Naive thymus-derived CD4-positive, alpha-beta T cell (primary cell): ENCODE measurements around the gene MYOCD. TPM values are rescaled to one million over a fixed set of nuclear protein-coding genes. Genes with fewer than 3 reads are reported as not detected.

Experiments
- ATAC-seq: fragments of 150-1000 bp; cut with Tn5 transposase; 2 replicates; pipeline ENCODE4 v1.10.0; 2021; ENCODE audit warnings: mild to moderate bottlenecking, moderate library complexity
- CTCF ChIA-PET: fragments of 350-600 bp; sonication (Branson Sonifier 250); formaldehyde crosslinking; loops from one replicate; lab custom pipeline; 2021; ENCODE audit warnings: antibody characterized with exemption; lab: Charles Lee
- POLR2A ChIA-PET: fragments of 350-600 bp; sonication (Branson Sonifier 250); formaldehyde crosslinking; loops from one replicate; lab custom pipeline; 2021; ENCODE audit warnings: antibody characterized with exemption, inconsistent platforms; lab: Charles Lee
- DNase-seq, 9 donors: peaks; one replicate each; pipeline versions ENCODE4 v3.0.0 to v3.0.0-alpha.2; 2020 to 2022; ENCODE audit warnings: mixed read lengths in 1 of 9
- H3K27ac ChIP-seq: one replicate; pipeline ENCODE4 v1.7.0; 2013; ENCODE audit warnings: mild to moderate bottlenecking, low read depth, low read length, moderate library complexity
- H3K27me3 ChIP-seq, 2 donors: one replicate each; pipeline ENCODE4 v1.7.0; 2013; ENCODE audit warnings: low read length in 2 of 2, mild to moderate bottlenecking in 2 of 2, moderate library complexity in 2 of 2; ENCODE audit not compliant: control insufficient read depth in 2 of 2, insufficient read depth in 2 of 2
- H3K36me3 ChIP-seq, 3 experiments: 1 replicate in 2 of 3; 2 replicates in 1 of 3; pipeline ENCODE4 v1.7.0; 2013; ENCODE audit warnings: low read length in 3 of 3, mild to moderate bottlenecking in 3 of 3, moderate library complexity in 1 of 3; ENCODE audit not compliant: insufficient read depth in 3 of 3, control insufficient read depth in 2 of 3
- H3K4me1 ChIP-seq, 2 donors: one replicate each; pipeline ENCODE4 v1.7.0; 2013; ENCODE audit warnings: low read length in 2 of 2, mild to moderate bottlenecking in 2 of 2, moderate library complexity in 1 of 2; ENCODE audit not compliant: control insufficient read depth in 2 of 2, insufficient read depth in 2 of 2
- H3K4me3 ChIP-seq: 2 replicates; pipeline ENCODE4 v1.7.0; 2013; ENCODE audit warnings: mild to moderate bottlenecking, low read length
- H3K9me3 ChIP-seq, 3 experiments: 1 replicate in 2 of 3; 2 replicates in 1 of 3; pipeline ENCODE4 v1.7.0; 2013; ENCODE audit warnings: low read length in 3 of 3; ENCODE audit not compliant: control insufficient read depth in 2 of 3
- H3K27ac Mint-ChIP-seq, 9 donors: one replicate each; pipeline ENCODE4 v1.8.0; 2020 to 2022; ENCODE audit warnings: mixed read lengths in 9 of 9, mild to moderate bottlenecking in 8 of 9, moderate library complexity in 5 of 9, inconsistent platforms in 2 of 9
- H3K27me3 Mint-ChIP-seq, 5 donors: one replicate each; pipeline ENCODE4 v1.8.0; 2021 to 2022; ENCODE audit warnings: mixed read lengths in 5 of 5, mild to moderate bottlenecking in 1 of 5
- H3K36me3 Mint-ChIP-seq, 5 donors: one replicate each; pipeline ENCODE4 v1.8.0; 2020 to 2022; ENCODE audit warnings: mixed read lengths in 5 of 5, mild to moderate bottlenecking in 3 of 5, inconsistent platforms in 1 of 5
- H3K4me1 Mint-ChIP-seq, 7 donors: one replicate each; pipeline ENCODE4 v1.8.0; 2020 to 2022; ENCODE audit warnings: mixed read lengths in 7 of 7, mild to moderate bottlenecking in 3 of 7, inconsistent platforms in 1 of 7
- H3K4me3 Mint-ChIP-seq, 10 donors: one replicate each; pipeline ENCODE4 v1.8.0; 2020 to 2022; ENCODE audit warnings: mild to moderate bottlenecking in 10 of 10, mixed read lengths in 10 of 10, moderate library complexity in 6 of 10, inconsistent platforms in 2 of 10
- H3K9me3 Mint-ChIP-seq, 11 donors: one replicate each; pipeline ENCODE4 v1.8.0; 2020 to 2022; ENCODE audit warnings: mixed read lengths in 11 of 11, mild to moderate bottlenecking in 4 of 11, inconsistent platforms in 1 of 11, moderate library complexity in 1 of 11
- intact Hi-C, 2 donors: fragments of 100-400 bp; cut with micrococcal nuclease; formaldehyde crosslinking; loops; one replicate each; pipeline ENCODE4 v1.15.1; 2023
- polyA plus RNA-seq, 2 donors: library from polyadenylated mRNA; unstranded; fragments of 300-500 nt; fragmentation: Illumina TruSeq; gene quantifications; one replicate each; pipeline ENCODE4 v1.2.3, GENCODE V29; 2021
- total RNA-seq, 6 experiments: library from RNA in 5 of 6; stranded (reverse) in 5 of 6; gene quantifications; 1 replicate in 5 of 6; 2 replicates in 1 of 6; pipeline ENCODE4 v1.2.3 and lab custom pipeline; 2021 to 2026

MYOCD gene
- total and polyA plus RNA-seq, 7 experiments from 2014 or later = not detected

DNA sequence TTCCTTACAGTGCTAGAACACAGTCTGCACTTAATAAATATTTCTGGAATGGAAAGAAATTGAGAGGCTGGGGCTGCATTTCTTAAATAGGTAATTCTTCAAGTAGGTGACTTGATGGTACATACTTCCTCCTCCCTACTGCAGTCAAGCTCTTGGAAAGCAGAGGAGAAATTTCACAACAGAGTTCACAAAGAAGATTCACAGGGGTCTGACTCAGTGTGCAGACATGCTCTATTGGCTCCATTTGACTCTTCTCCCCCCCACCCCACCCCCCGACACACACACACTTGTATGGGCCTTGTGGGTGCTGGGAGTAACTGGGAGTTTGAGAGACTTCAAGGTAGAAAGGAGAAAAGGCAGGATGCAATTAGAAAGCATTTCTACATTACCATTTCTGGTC is 6.2 kb upstream of the MYOCD start:
- Histone ChIP-seq H3K4me3 (no peak overlapping the region), H3K27me3 (peaks cover 0 to 3% of the 10 kb centered on the region in 2 donors), H3K27ac (no peak overlapping the region), H3K4me1 (no peaks in the 10 kb centered on the region), H3K9me3 (no peaks in the 10 kb centered on the region), H3K36me3 (no peaks in the 10 kb centered on the region)
- ChIA-PET CTCF (no interaction called here), POLR2A (no interaction called here)
- H3K36me3 Mint-ChIP-seq = no peaks in the 10 kb centered on the region
- H3K9me3 Mint-ChIP-seq = peaks cover 0 to 12% (median 5%) of the 10 kb centered on the region in 11 donors
- no peak overlapping the region for H3K27ac Mint-ChIP-seq
- DNase-seq (no peak), ATAC-seq (no peak)
- peaks cover 9 to 31% (median 26%) of the 10 kb centered on the region in 5 donors for H3K27me3 Mint-ChIP-seq
- no peaks in the 10 kb centered on the region for H3K4me1 Mint-ChIP-seq
- no peak overlapping the region for H3K4me3 Mint-ChIP-seq
- intact Hi-C loops = no loop called here

DNA sequence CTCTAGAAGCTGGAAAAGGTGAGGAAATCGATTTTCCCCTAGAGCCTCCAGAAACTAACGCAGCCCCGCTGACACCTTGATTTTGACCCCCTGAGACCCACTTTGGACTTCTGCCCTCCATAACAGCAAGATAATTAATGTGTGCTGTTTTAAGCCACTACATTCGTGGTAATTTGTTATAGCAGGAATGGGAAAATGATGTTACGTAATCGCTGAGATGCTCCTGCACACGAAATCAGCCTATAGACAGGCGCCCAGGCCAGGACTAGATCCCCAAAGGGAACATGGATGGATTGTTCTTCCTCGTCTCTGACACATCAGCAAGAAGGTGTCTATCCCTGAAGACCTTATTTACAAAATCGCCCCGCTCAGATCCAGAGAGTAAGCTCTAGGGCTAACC is 1.4 kb upstream of the MYOCD start:
- ChIA-PET CTCF (no interaction called here), POLR2A (no interaction called here)
- H3K4me3 ChIP-seq = no peak overlapping the region
- peaks cover 0 to 14% (median 3%) of the 10 kb centered on the region in 11 donors for H3K9me3 Mint-ChIP-seq
- H3K36me3 Mint-ChIP-seq = peaks cover 0 to 6% (median 0%) of the 10 kb centered on the region in 5 donors
- H3K27me3 Mint-ChIP-seq = peaks cover 39 to 70% (median 60%) of the 10 kb centered on the region in 5 donors
- H3K36me3 ChIP-seq = no peaks in the 10 kb centered on the region
- no peaks in the 10 kb centered on the region for H3K9me3 ChIP-seq
- no peak overlapping the region for H3K4me3 Mint-ChIP-seq
- H3K27ac Mint-ChIP-seq = no peak overlapping the region
- H3K27ac ChIP-seq = no peak overlapping the region
- intact Hi-C loops = no loop called here
- H3K4me1 ChIP-seq = no peaks in the 10 kb centered on the region
- ATAC-seq = no peak
- H3K4me1 Mint-ChIP-seq = peaks cover 0 to 4% (median 0%) of the 10 kb centered on the region in 7 donors
- DNase-seq = no peak
- peaks cover 0 to 3% of the 10 kb centered on the region in 2 donors for H3K27me3 ChIP-seq

DNA sequence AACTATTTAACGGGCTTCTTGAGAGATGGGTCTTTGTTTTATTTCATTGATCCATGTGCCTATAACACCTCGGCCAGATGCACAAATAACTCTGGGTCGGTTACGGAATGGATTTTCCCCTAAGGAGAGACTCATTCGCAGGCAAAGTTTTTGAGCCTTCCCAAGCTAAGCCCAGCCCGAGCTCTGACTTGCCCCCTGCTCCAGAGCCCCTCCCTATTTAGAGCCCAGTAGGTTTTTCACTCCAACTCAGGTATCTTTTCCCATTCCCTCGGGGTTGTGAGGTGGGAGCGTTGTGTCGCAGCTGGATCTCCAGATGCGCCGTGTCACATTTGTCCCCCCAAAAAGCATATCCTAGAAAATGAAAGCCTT is 812 bp upstream of the MYOCD start:
- POLR2A ChIA-PET = no interaction called here
- intact Hi-C loops = no loop called here
- no peaks in the 10 kb centered on the region for H3K36me3 ChIP-seq
- peaks cover 39 to 73% (median 60%) of the 10 kb centered on the region in 5 donors for H3K27me3 Mint-ChIP-seq
- peak overlapping the region in 1 of 10 donors; percentile 22 for H3K4me3 Mint-ChIP-seq
- ATAC-seq = no peak
- peaks cover 0 to 14% (median 3%) of the 10 kb centered on the region in 11 donors for H3K9me3 Mint-ChIP-seq
- H3K9me3 ChIP-seq = no peaks in the 10 kb centered on the region
- H3K36me3 Mint-ChIP-seq = peaks cover 0 to 6% (median 0%) of the 10 kb centered on the region in 5 donors
- CTCF ChIA-PET = no interaction called here
- H3K27ac Mint-ChIP-seq = no peak overlapping the region
- peaks cover 0 to 3% of the 10 kb centered on the region in 2 donors for H3K27me3 ChIP-seq
- peaks cover 0 to 4% (median 0%) of the 10 kb centered on the region in 7 donors for H3K4me1 Mint-ChIP-seq
- no peaks in the 10 kb centered on the region for H3K4me1 ChIP-seq
- no peak overlapping the region for H3K4me3 ChIP-seq
- DNase-seq = no peak
- no peak overlapping the region for H3K27ac ChIP-seq

DNA sequence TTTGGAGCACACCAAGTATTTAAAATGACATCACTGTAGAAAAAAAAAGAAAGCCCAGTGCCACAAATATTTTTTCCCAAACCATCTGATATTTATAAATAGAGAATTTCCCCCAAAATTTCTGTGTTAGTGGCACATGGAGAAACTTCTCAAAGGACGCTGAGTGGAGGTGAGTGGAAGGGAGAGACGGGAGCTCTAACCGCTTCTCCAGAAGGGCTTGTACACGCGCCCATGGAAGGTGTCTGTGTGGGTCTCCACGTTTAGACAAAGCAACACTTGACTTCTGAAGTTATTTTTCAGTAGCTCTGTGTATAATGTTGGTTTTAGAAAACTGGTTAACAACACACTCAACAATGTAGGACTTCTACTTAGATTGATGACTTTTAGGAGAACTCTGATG is 1.0 kb downstream of the MYOCD start:
- H3K4me3 Mint-ChIP-seq = no peak overlapping the region
- Histone ChIP-seq H3K36me3 (no peaks in the 10 kb centered on the region), H3K4me3 (no peak overlapping the region), H3K9me3 (no peaks in the 10 kb centered on the region), H3K27me3 (peaks cover 0 to 3% of the 10 kb centered on the region in 2 donors), H3K4me1 (no peaks in the 10 kb centered on the region), H3K27ac (no peak overlapping the region)
- ATAC-seq (no peak), DNase-seq (no peak)
- H3K27me3 Mint-ChIP-seq = peaks cover 39 to 73% (median 61%) of the 10 kb centered on the region in 5 donors
- H3K36me3 Mint-ChIP-seq = peaks cover 0 to 6% (median 0%) of the 10 kb centered on the region in 5 donors
- ChIA-PET POLR2A (no interaction called here), CTCF (no interaction called here)
- H3K9me3 Mint-ChIP-seq = peaks cover 0 to 11% (median 4%) of the 10 kb centered on the region in 11 donors
- no peak overlapping the region for H3K27ac Mint-ChIP-seq
- H3K4me1 Mint-ChIP-seq = peaks cover 0 to 4% (median 0%) of the 10 kb centered on the region in 7 donors
- intact Hi-C loops = no loop called here

DNA sequence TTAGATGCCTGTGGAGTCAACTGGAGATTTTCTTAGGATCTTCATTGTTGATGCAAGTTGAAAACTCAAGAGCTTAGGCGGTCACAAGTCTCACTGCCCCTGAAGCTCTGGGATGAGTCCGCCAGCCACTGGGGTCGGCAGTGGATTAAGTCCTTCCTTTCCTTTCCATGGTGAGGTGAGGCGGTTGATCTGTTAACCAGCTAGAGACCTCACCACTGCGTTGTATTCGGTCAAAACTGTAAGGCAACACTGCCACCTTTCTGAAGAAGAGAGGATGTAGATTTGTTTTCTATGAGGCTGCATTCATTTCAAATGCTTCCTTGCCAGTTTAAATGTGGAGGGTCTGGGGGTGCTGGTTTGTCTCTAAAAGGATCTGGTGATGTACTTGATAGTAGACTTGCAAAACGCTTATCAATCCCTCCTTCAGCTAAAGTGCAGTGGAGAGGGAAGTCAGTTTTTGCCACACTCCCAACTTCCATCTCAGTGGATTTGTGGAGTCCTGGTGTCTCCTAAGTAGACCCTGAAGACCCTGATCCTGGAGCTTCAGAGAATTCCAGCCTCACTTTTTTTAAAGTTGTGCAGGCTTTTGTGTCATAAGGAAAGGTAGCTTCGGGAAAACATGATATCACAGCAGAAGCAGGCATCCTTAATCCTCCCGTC is 1.7 kb downstream of the MYOCD start:
- intact Hi-C loops = no loop called here
- Mint-ChIP-seq H3K27ac (no peak overlapping the region), H3K27me3 (peaks cover 39 to 67% (median 54%) of the 10 kb centered on the region in 5 donors), H3K9me3 (peaks cover 0 to 11% (median 3%) of the 10 kb centered on the region in 11 donors), H3K36me3 (peaks cover 0 to 6% (median 0%) of the 10 kb centered on the region in 5 donors), H3K4me3 (no peak overlapping the region), H3K4me1 (peaks cover 0 to 4% (median 0%) of the 10 kb centered on the region in 7 donors)
- no peak overlapping the region for H3K27ac ChIP-seq
- H3K27me3 ChIP-seq = peaks cover 0 to 3% of the 10 kb centered on the region in 2 donors
- no peak for DNase-seq
- no peaks in the 10 kb centered on the region for H3K4me1 ChIP-seq
- no peak for ATAC-seq
- H3K36me3 ChIP-seq = no peaks in the 10 kb centered on the region
- H3K9me3 ChIP-seq = no peaks in the 10 kb centered on the region
- H3K4me3 ChIP-seq = no peak overlapping the region
- ChIA-PET CTCF (no interaction called here), POLR2A (no interaction called here)

DNA sequence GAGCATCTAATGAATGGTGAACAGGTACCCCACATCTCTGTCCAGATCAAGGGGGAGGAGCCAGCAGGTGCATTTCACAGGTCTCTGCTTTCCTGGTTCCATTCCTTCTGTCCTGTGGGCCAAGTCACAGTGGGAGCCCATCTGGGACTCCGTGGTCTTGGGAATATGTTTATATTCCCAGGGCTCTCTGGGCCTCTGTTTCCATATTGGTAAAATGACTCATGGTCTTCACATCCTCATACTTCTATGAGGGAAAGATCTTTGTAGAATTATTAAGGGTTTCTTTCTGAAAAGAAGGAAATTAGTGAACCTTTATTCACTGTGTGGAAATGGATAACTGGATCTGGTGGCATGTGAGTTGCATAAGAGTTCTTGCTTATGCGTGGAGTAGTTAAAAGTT is 6.2 kb downstream of the MYOCD start:
- no peaks in the 10 kb centered on the region for H3K4me1 Mint-ChIP-seq
- no peaks in the 10 kb centered on the region for H3K36me3 Mint-ChIP-seq
- Histone ChIP-seq H3K36me3 (no peaks in the 10 kb centered on the region), H3K27me3 (no peaks in the 10 kb centered on the region), H3K4me3 (no peak overlapping the region), H3K4me1 (no peaks in the 10 kb centered on the region), H3K27ac (no peak overlapping the region), H3K9me3 (no peaks in the 10 kb centered on the region)
- no peak overlapping the region for H3K4me3 Mint-ChIP-seq
- ChIA-PET POLR2A (no interaction called here), CTCF (no interaction called here)
- peaks cover 8 to 30% (median 20%) of the 10 kb centered on the region in 5 donors for H3K27me3 Mint-ChIP-seq
- peaks cover 0 to 5% (median 0%) of the 10 kb centered on the region in 11 donors for H3K9me3 Mint-ChIP-seq
- no peak overlapping the region for H3K27ac Mint-ChIP-seq
- DNase-seq (no peak), ATAC-seq (no peak)
- intact Hi-C loops = no loop called here

DNA sequence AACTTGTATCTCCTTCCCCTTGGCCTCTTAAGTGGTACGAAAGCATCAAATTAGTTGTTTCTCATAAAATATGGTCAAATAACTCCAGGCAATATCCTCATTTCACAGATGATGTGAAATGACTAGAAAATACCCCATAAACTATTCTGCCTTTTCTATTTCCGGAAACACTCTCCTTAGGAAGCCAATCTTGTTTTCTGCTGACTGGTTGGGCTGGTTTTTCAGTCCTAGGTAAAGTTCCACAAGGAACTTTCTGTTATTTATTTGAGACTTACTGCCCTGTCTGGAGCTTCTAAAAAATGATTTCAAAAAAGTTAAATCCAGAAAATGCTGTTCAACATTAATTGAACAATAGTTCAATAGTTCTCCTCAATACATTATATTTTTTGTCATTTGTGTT is 7.3 kb downstream of the MYOCD start:
- no peaks in the 10 kb centered on the region for H3K4me1 Mint-ChIP-seq
- no peaks in the 10 kb centered on the region for H3K9me3 ChIP-seq
- peaks cover 0 to 21% (median 13%) of the 10 kb centered on the region in 5 donors for H3K27me3 Mint-ChIP-seq
- no peak overlapping the region for H3K4me3 ChIP-seq
- H3K9me3 Mint-ChIP-seq = peaks cover 0 to 5% (median 0%) of the 10 kb centered on the region in 11 donors
- CTCF ChIA-PET = no interaction called here
- no peaks in the 10 kb centered on the region for H3K4me1 ChIP-seq
- H3K27ac ChIP-seq = no peak overlapping the region
- no peak overlapping the region for H3K4me3 Mint-ChIP-seq
- no peaks in the 10 kb centered on the region for H3K36me3 ChIP-seq
- H3K36me3 Mint-ChIP-seq = no peaks in the 10 kb centered on the region
- ATAC-seq (no peak), DNase-seq (no peak)
- H3K27me3 ChIP-seq = no peaks in the 10 kb centered on the region
- intact Hi-C loops = no loop called here
- H3K27ac Mint-ChIP-seq = no peak overlapping the region
- POLR2A ChIA-PET = no interaction called here
